ENCODE results near the gene BANF2. TPM values are rescaled to one million over a fixed set of nuclear protein-coding genes. Genes with fewer than 3 reads are reported as not detected.

The BANF2 gene
- total and polyA plus RNA-seq, 2 of the 4 experiments (the other 2 are of a cell fraction): not detected

DNA sequence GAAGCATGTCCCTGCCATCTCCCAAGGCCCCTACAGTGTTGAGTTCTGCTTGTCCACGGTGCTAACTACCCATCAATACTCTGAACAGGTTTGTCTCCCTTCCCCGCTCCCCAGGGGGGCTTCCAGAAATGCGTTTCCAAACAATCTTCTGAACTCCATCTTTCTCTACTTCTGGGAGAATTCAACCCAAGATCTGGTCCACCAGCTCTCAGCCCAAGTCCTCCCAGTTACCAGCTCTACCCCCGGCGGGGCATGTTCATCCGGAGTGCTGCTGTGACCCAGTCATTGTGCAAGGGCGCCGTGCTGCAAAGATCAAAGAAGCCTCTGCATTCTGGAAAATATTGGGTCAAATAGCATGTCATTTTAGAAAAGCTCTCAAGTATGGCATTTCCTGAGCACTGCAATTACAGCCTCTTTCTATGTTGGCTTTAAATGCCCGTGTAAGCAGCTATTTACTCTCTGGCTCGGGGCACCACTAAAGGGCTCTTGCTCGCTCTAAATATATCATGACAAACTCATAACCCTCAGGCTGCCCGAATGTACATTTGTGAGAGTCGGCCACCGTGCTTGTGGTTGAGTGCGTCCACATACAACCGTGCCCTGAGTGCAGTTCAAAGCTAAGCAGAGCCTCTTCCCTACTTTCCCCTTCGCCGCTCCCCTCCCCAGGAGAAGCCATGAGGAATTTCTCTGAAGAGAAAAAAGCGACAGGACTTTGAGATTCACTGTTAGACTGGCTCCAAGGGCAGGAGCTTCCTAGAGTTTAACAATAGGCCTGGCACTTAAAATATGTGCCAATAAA, 71.6 kb downstream of the BANF2 start:
- Histone ChIP-seq H4K5ac (ENCODE audit: low read depth, low read length) (no peak overlapping the region), H3K4me1 (ENCODE audit: control insufficient read depth, insufficient read depth, low read length) (no peaks in the 10 kb centered on the region), H3K4me2 (ENCODE audit: low read depth, low read length) (no peak overlapping the region), H2AK9ac (replicated peaks; ENCODE audit: low read depth, low read length, poor library complexity) (no peak overlapping the region), H2BK20ac (ENCODE audit: low read depth, low read length) (no peak overlapping the region), H3K4ac (ENCODE audit: low read depth, low read length) (no peak overlapping the region), H3K9me3 (ENCODE audit: control insufficient read depth, insufficient read depth, low read length) (no peaks in the 10 kb centered on the region), H3K9ac (ENCODE audit: low read depth, low read length) (no peak overlapping the region), H3K4me3 (ENCODE audit: insufficient read depth, low read depth, low read length) (no peak overlapping the region), H4K8ac (ENCODE audit: low read depth in 2 of 2, low read length in 2 of 2) (no peak overlapping the region), H3K36me3 (ENCODE audit: control insufficient read depth, insufficient read depth, low read length) (no peaks in the 10 kb centered on the region), H3K79me1 (ENCODE audit: low read depth in 1 of 2, low read length in 2 of 2) (no peaks in the 10 kb centered on the region), H4K91ac (ENCODE audit: insufficient read depth, low read depth, low read length) (no peak overlapping the region), H3K23ac (ENCODE audit: low read depth, low read length) (no peak overlapping the region), H3K27me3 (ENCODE audit: control insufficient read depth, insufficient read depth, low read length) (peaks cover 1% of the 10 kb centered on the region; the same call in 1 of the 2 replicates), H2BK15ac (ENCODE audit: low read depth, low read length) (no peak overlapping the region), H3K9me1 (ENCODE audit: insufficient read depth, low read length) (no peaks in the 10 kb centered on the region), H4K20me1 (ENCODE audit: insufficient read depth, low read length) (no peaks in the 10 kb centered on the region), H3K14ac (replicated peaks; ENCODE audit: low read depth, low read length) (no peak overlapping the region), H2AFZ (replicated peaks; ENCODE audit: low read length, poor library complexity) (peak overlapping the region; percentile 26), H3K56ac (ENCODE audit: extremely low read depth, insufficient read depth, low read length) (no peak overlapping the region), H2BK5ac (ENCODE audit: low read depth, low read length, poor library complexity, severe bottlenecking) (no peak overlapping the region), H3K18ac (ENCODE audit: low read depth, low read length) (no peak overlapping the region), H2BK120ac (ENCODE audit: low read depth, low read length) (no peak overlapping the region), H3K27ac (ENCODE audit: insufficient read depth, low read length) (no peak overlapping the region), H2AK5ac (ENCODE audit: low read depth, low read length) (no peak overlapping the region)
- no peak for ATAC-seq (ENCODE audit: low read depth)
- no peak for DNase-seq
- intact Hi-C loops (cut with micrococcal nuclease): no loop called here
- ChIA-PET POLR2A (ENCODE audit: unreplicated experiment) (no interaction called here), CTCF (no interaction called here)
- TF ChIP-seq POLR2A (IDR thresholded peaks at IDR 0.05; ENCODE audit: low read depth, low read length) (no peak), MAZ (IDR thresholded peaks at IDR 0.05; ENCODE audit: borderline replicate concordance, low read depth, low read length) (no peak), BHLHE40 (IDR thresholded peaks at IDR 0.05; ENCODE audit: low read depth, low read length) (no peak), SMC3 (IDR thresholded peaks at IDR 0.05; ENCODE audit: low read depth, low read length) (no peak), RFX5 (IDR thresholded peaks at IDR 0.05; ENCODE audit: low read depth, low read length) (no peak), FOS (IDR thresholded peaks at IDR 0.05; ENCODE audit: low read depth, low read length) (no peak), MAFK (IDR thresholded peaks at IDR 0.05; ENCODE audit: low read depth, low read length) (no peak), MXI1 (IDR thresholded peaks at IDR 0.05; ENCODE audit: borderline replicate concordance, low read depth, low read length) (no peak), CHD1 (IDR thresholded peaks at IDR 0.05; ENCODE audit: low read depth, low read length) (no peak), RCOR1 (IDR thresholded peaks at IDR 0.05; ENCODE audit: insufficient replicate concordance, low read length) (no peak), CEBPB (IDR thresholded peaks at IDR 0.05; ENCODE audit: low read depth, low read length) (no peak), RAD21 (IDR thresholded peaks at IDR 0.05; ENCODE audit: low read length) (no peak), NFE2L2 (IDR thresholded peaks at IDR 0.05; ENCODE audit: low read depth, low read length) (no peak)
- TF ChIP-seq, protein P1, sequence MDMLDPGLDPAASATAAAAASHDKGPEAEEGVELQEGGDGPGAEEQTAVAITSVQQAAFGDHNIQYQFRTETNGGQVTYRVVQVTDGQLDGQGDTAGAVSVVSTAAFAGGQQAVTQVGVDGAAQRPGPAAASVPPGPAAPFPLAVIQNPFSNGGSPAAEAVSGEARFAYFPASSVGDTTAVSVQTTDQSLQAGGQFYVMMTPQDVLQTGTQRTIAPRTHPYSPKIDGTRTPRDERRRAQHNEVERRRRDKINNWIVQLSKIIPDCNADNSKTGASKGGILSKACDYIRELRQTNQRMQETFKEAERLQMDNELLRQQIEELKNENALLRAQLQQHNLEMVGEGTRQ (IDR thresholded peaks at IDR 0.05; ENCODE audit: low read depth, low read length): no peak
- TF ChIP-seq, protein P2, sequence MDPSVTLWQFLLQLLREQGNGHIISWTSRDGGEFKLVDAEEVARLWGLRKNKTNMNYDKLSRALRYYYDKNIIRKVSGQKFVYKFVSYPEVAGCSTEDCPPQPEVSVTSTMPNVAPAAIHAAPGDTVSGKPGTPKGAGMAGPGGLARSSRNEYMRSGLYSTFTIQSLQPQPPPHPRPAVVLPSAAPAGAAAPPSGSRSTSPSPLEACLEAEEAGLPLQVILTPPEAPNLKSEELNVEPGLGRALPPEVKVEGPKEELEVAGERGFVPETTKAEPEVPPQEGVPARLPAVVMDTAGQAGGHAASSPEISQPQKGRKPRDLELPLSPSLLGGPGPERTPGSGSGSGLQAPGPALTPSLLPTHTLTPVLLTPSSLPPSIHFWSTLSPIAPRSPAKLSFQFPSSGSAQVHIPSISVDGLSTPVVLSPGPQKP (IDR thresholded peaks at IDR 0.05; ENCODE audit: borderline replicate concordance, low read depth, low read length): no peak
- TF ChIP-seq, protein P3, sequence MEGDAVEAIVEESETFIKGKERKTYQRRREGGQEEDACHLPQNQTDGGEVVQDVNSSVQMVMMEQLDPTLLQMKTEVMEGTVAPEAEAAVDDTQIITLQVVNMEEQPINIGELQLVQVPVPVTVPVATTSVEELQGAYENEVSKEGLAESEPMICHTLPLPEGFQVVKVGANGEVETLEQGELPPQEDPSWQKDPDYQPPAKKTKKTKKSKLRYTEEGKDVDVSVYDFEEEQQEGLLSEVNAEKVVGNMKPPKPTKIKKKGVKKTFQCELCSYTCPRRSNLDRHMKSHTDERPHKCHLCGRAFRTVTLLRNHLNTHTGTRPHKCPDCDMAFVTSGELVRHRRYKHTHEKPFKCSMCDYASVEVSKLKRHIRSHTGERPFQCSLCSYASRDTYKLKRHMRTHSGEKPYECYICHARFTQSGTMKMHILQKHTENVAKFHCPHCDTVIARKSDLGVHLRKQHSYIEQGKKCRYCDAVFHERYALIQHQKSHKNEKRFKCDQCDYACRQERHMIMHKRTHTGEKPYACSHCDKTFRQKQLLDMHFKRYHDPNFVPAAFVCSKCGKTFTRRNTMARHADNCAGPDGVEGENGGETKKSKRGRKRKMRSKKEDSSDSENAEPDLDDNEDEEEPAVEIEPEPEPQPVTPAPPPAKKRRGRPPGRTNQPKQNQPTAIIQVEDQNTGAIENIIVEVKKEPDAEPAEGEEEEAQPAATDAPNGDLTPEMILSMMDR (conservative IDR thresholded peaks at IDR 0.05; ENCODE audit: low read depth, low read length): no peak
- BruUV-seq (replicated peaks): no TSS peak
- in situ Hi-C loops (cut with MboI; ENCODE audit: low sequenced_read_pairs): no loop called here
- WGBS, 2 experiments (ENCODE audit: extremely low coverage in 2 of 2, insufficient read length in 1 of 2): 34% methylated on average over 4 of the region's 19 CpGs; no CpG with 5 or more reads in 1 of the 2 experiments
- dilution Hi-C loops (cut with HindIII; ENCODE audit: low sequenced_read_pairs, unreplicated experiment): no loop called here

Measured in IMR-90 (cell line).